Chondrocyte (in vitro differentiated cells): ENCODE measurements around the gene STAB1. TPM values are rescaled to one million over a fixed set of nuclear protein-coding genes. Genes with fewer than 3 reads are reported as not detected.

ENCODE experiments used
- DNase-seq: peaks from one replicate; pipeline ENCODE4 v3.0.0; 2021; ENCODE audit warnings: mixed read lengths, low spot score
- H3K27ac Mint-ChIP-seq: one replicate; pipeline ENCODE4 v1.8.0; 2021; ENCODE audit warnings: mild to moderate bottlenecking, moderate library complexity, mixed read lengths; ENCODE audit not compliant: unreplicated experiment
- H3K27me3 Mint-ChIP-seq: 2 replicates; pipeline ENCODE4 v1.8.0; 2021; ENCODE audit warnings: low read depth, mixed read lengths
- H3K36me3 Mint-ChIP-seq: 2 replicates; pipeline ENCODE4 v1.8.0; 2021; ENCODE audit warnings: low read depth, mixed read lengths
- H3K4me1 Mint-ChIP-seq: 2 replicates; pipeline ENCODE4 v1.8.0; 2021; ENCODE audit warnings: low read depth, mild to moderate bottlenecking, mixed read lengths
- H3K4me3 Mint-ChIP-seq: one replicate; pipeline ENCODE4 v1.8.0; 2021; ENCODE audit warnings: mild to moderate bottlenecking, moderate library complexity, mixed read lengths; ENCODE audit not compliant: unreplicated experiment
- H3K9me3 Mint-ChIP-seq: 2 replicates; pipeline ENCODE4 v1.8.0; 2021; ENCODE audit warnings: low read depth, mixed read lengths
- total RNA-seq: library from RNA; stranded (reverse); gene quantifications from 3 replicates; pipeline ENCODE4 v1.2.1, GENCODE V29; 2021
- TF ChIP-seq, protein P1 (sequence below): fragments of 200-600 bp; sonication (generic); IDR thresholded peaks from 2 replicates; pipeline ENCODE4 v1.5.0; 2021; ENCODE audit warnings: antibody characterized with exemption, mild to moderate bottlenecking, moderate library complexity

The STAB1 gene
- total RNA-seq, 1 donor from 2014 or later = not detected

DNA sequence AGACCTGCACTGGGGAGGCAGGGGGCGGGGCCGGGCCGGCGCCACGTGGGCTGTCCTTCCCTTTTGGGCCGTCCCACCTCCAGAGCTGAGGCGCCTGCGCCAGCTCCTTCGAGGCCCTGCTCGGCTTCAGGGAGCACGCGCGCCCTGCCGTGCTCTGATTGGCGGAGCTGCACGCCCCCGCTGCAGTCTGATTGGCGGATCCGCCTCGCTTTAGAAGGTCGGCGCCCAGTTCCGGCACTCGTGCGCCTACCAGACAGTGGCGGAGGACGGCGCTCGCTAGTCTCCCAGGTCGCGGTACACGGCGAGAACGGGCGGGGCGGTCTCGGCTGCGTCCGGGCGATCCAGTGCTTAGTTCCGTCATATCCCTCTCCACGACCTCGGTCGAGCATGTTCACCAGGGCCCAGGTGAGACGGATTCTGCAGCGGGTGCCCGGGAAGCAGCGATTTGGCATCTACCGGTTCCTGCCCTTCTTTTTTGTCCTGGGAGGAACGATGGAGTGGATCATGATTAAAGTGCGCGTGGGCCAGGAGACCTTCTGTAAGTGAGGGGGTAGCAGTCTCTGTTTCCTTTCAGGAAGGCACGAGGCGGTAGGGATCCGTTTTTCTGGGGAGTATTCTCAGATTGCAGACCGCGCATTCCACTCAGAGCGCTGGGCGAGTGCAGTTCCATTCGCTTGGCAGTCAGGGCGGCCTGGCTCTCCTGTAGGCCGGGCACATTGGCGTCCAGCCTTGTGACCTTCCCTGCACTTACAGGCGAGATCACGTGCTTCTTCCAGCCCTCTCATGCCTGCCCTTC is 41.4 kb downstream of the STAB1 start, which contains the start of gene UQCC5:
Gene UQCC5, plus strand, starts transcription at position 237 of the 796 bp plus-strand sequence. Its CDS starts 151 bp downstream, at position 388.
- Mint-ChIP-seq H3K27ac (peak within 1 kb of the TSS; percentile 97), H3K4me3 (peak within 1 kb of the TSS; percentile 98), H3K9me3 (no peaks in the 10 kb centered on the region), H3K27me3 (no peaks in the 10 kb centered on the region), H3K36me3 (peaks cover 12% of the 10 kb centered on the region), H3K4me1 (peaks cover 62% of the 10 kb centered on the region)
- peak; percentile 100 for DNase-seq
- TF ChIP-seq, protein P1, sequence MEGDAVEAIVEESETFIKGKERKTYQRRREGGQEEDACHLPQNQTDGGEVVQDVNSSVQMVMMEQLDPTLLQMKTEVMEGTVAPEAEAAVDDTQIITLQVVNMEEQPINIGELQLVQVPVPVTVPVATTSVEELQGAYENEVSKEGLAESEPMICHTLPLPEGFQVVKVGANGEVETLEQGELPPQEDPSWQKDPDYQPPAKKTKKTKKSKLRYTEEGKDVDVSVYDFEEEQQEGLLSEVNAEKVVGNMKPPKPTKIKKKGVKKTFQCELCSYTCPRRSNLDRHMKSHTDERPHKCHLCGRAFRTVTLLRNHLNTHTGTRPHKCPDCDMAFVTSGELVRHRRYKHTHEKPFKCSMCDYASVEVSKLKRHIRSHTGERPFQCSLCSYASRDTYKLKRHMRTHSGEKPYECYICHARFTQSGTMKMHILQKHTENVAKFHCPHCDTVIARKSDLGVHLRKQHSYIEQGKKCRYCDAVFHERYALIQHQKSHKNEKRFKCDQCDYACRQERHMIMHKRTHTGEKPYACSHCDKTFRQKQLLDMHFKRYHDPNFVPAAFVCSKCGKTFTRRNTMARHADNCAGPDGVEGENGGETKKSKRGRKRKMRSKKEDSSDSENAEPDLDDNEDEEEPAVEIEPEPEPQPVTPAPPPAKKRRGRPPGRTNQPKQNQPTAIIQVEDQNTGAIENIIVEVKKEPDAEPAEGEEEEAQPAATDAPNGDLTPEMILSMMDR = peak; percentile 20

DNA sequence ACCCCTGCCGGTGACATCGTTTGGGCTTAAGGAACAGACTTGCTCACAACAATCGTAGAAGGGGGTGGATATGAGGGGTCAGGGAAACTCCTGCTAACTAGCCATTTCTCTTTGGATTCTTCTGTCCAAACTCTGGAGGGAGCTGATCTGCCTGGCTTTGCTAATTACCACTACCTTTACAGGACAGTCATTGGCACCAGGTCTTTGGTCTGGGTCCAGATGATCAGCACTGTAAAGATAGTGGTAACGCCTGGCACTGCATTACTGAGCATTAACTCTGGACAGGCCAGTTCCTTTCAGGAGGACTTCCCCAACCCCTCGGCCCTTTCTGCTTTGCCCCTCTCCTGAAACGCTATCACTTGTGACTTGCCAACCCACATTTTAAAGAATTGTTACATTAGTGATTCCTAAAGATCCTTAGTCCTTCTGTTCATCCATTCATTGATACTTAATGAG is 42.1 kb downstream of the STAB1 start:
- TF ChIP-seq, protein P1 = no peak
- Mint-ChIP-seq H3K27ac (peak overlapping the region; percentile 97), H3K4me3 (peak overlapping the region; percentile 98), H3K27me3 (no peaks in the 10 kb centered on the region), H3K4me1 (peaks cover 57% of the 10 kb centered on the region), H3K36me3 (peaks cover 12% of the 10 kb centered on the region), H3K9me3 (no peaks in the 10 kb centered on the region)
- DNase-seq = no peak

- peaks cover 52% of the 10 kb centered on the region for H3K4me1 Mint-ChIP-seq
Observed at GRCh38 chr3:52537726-52538421, 42.7 kb downstream of the STAB1 start.

GRCh38 chr3:52539010-52539653 is 44.0 kb downstream of the STAB1 start:
- Mint-ChIP-seq H3K36me3 (peaks cover 13% of the 10 kb centered on the region), H3K27ac (peak overlapping the region; percentile 82), H3K4me3 (peak overlapping the region; percentile 98), H3K9me3 (no peaks in the 10 kb centered on the region), H3K4me1 (peaks cover 52% of the 10 kb centered on the region), H3K27me3 (no peaks in the 10 kb centered on the region)
- no peak for DNase-seq
- TF ChIP-seq, protein P1 = no peak

More at GRCh38 chr3:52537726-52538421, 42.7 kb downstream of the STAB1 start:
- TF ChIP-seq, protein P1 = no peak
- Mint-ChIP-seq H3K27ac (peak overlapping the region; percentile 97), H3K36me3 (peaks cover 12% of the 10 kb centered on the region), H3K9me3 (no peaks in the 10 kb centered on the region), H3K27me3 (no peaks in the 10 kb centered on the region), H3K4me3 (peak overlapping the region; percentile 98)
- DNase-seq = no peak

- TF ChIP-seq, protein P1 = no peak
- Mint-ChIP-seq H3K9me3 (no peaks in the 10 kb centered on the region), H3K4me1 (peaks cover 53% of the 10 kb centered on the region), H3K36me3 (peaks cover 13% of the 10 kb centered on the region), H3K27ac (no peak overlapping the region), H3K4me3 (no peak overlapping the region), H3K27me3 (no peaks in the 10 kb centered on the region)
- DNase-seq = no peak
Observed at GRCh38 chr3:52541050-52541449, 45.9 kb downstream of the STAB1 start.
